ENCODE results near the gene SEC24C.
"Not testable (repeated sequence)": the region's sequence is repeated elsewhere in the genome, so short reads cannot be mapped to it uniquely, and the experiment has no call there.

Gene SEC24C

GRCh38 chr10:73730153-73730906 is 13.8 kb upstream of the SEC24C start:
- peak; percentile 71 to 80 for DNase-seq (ENCODE audit: extremely low read depth in 1 of 2, low read depth in 1 of 2)

- DNase-seq (ENCODE audit: extremely low read depth in 1 of 2, low read depth in 1 of 2) = no peak
These were observed 12.4 kb upstream of the SEC24C start for GRCh38 chr10:73731588-73732375.

GRCh38 chr10:73732426-73732825 is 11.7 kb upstream of the SEC24C start:
- DNase-seq (ENCODE audit: extremely low read depth in 1 of 2, low read depth in 1 of 2) = no peak

- no peak for DNase-seq (ENCODE audit: extremely low read depth in 1 of 2, low read depth in 1 of 2)
These were observed 11.1 kb upstream of the SEC24C start for GRCh38 chr10:73732931-73733623.

- no peak for DNase-seq (ENCODE audit: extremely low read depth in 1 of 2, low read depth in 1 of 2)
These were observed 10.0 kb upstream of the SEC24C start for GRCh38 chr10:73734028-73734720.

GRCh38 chr10:73734796-73735305 is 9.3 kb upstream of the SEC24C start:
- no peak for DNase-seq (ENCODE audit: extremely low read depth in 1 of 2, low read depth in 1 of 2)

- not testable (repeated sequence) for DNase-seq (ENCODE audit: extremely low read depth in 1 of 2, low read depth in 1 of 2)
These were observed 3.5 kb upstream of the SEC24C start for GRCh38 chr10:73740501-73741254.

- no peak for DNase-seq (ENCODE audit: extremely low read depth in 1 of 2, low read depth in 1 of 2)
These were observed 1.8 kb upstream of the SEC24C start for GRCh38 chr10:73742454-73742734.

- no peak for DNase-seq (ENCODE audit: extremely low read depth in 1 of 2, low read depth in 1 of 2)
These were observed 756 bp upstream of the SEC24C start for GRCh38 chr10:73743327-73743904.

GRCh38 chr10:73744664-73744975 is 448 bp downstream of the SEC24C start:
- DNase-seq (ENCODE audit: extremely low read depth in 1 of 2, low read depth in 1 of 2) = peak; percentile 20 to 23

- DNase-seq (ENCODE audit: extremely low read depth in 1 of 2, low read depth in 1 of 2) = no peak
These were observed 2.5 kb downstream of the SEC24C start for GRCh38 chr10:73746721-73747120.

- no peak for DNase-seq (ENCODE audit: extremely low read depth in 1 of 2, low read depth in 1 of 2)
These were observed 6.6 kb downstream of the SEC24C start for GRCh38 chr10:73750819-73751218.

- no peak for DNase-seq (ENCODE audit: extremely low read depth in 1 of 2, low read depth in 1 of 2)
These were observed 12.0 kb downstream of the SEC24C start for GRCh38 chr10:73756183-73756582.

GRCh38 chr10:73758704-73759511 is 14.7 kb downstream of the SEC24C start:
- no peak for DNase-seq (ENCODE audit: extremely low read depth in 1 of 2, low read depth in 1 of 2)

GRCh38 chr10:73759512-73760115 is 15.4 kb downstream of the SEC24C start:
- DNase-seq (ENCODE audit: extremely low read depth in 1 of 2, low read depth in 1 of 2) = no peak

- no peak for DNase-seq (ENCODE audit: extremely low read depth in 1 of 2, low read depth in 1 of 2)
These were observed 17.6 kb downstream of the SEC24C start for GRCh38 chr10:73761781-73762180.

GRCh38 chr10:73762915-73763314 is 18.7 kb downstream of the SEC24C start:
- DNase-seq (ENCODE audit: extremely low read depth in 1 of 2, low read depth in 1 of 2) = no peak

GRCh38 chr10:73763343-73763742 is 19.2 kb downstream of the SEC24C start:
- no peak for DNase-seq (ENCODE audit: extremely low read depth in 1 of 2, low read depth in 1 of 2)

- no peak for DNase-seq (ENCODE audit: extremely low read depth in 1 of 2, low read depth in 1 of 2)
These were observed 20.9 kb downstream of the SEC24C start for GRCh38 chr10:73765066-73765465.
